Keratinocyte (primary cell): ENCODE results near the gene LDLRAD4.

Source experiments
- CTCF ChIP-seq, 3 experiments: IDR thresholded peaks in 1 of 3; conservative IDR thresholded peaks in 1 of 3; optimal IDR thresholded peaks in 1 of 3; 2 replicates in 2 of 3; 3 replicates in 1 of 3; pipeline versions ENCODE3 to v1.5.1; 2011; ENCODE audit warnings: low read length in 3 of 3, mild to moderate bottlenecking in 3 of 3, moderate library complexity in 2 of 3, control low read depth in 1 of 3, inconsistent platforms in 1 of 3; ENCODE audit not compliant: insufficient read depth in 2 of 3; ENCODE audit errors: extremely low read depth in 1 of 3
- EZH2 ChIP-seq: IDR thresholded peaks from one replicate; pipeline ENCODE4 v1.6.1; 2012; ENCODE audit warnings: inconsistent platforms, mild to moderate bottlenecking, low read length, moderate library complexity

- TF ChIP-seq CTCF (optimal IDR thresholded peaks at IDR 0.05 in 1 of 3, IDR thresholded peaks at IDR 0.05 in 1 of 3, conservative IDR thresholded peaks at IDR 0.05 in 1 of 3; ENCODE audit: extremely low read depth in 1 of 3, insufficient read depth in 2 of 3, low read length in 3 of 3) (no peak), EZH2 (no peak)
Measured at GRCh38 chr18:13418013-13418710, 199.6 kb downstream of the LDLRAD4 start.
